ENCODE measurements around the gene SRRM4.

SRRM4 gene

GRCh38 chr12:119176267-119177055, 195.1 kb downstream of the SRRM4 start:
- Histone ChIP-seq H3K4me1 (ENCODE audit: insufficient read depth, poor library complexity, severe bottlenecking) (no peaks in the 10 kb centered on the region), H3K4me3 (ENCODE audit: severe bottlenecking) (no peak overlapping the region), H3K36me3 (ENCODE audit: low read depth) (no peaks in the 10 kb centered on the region), H3K27me3 (ENCODE audit: insufficient read depth, poor library complexity, severe bottlenecking) (no peaks in the 10 kb centered on the region), H3K27ac (ENCODE audit: poor library complexity, severe bottlenecking) (no peak overlapping the region), H3K9me3 (ENCODE audit: severe bottlenecking) (no peaks in the 10 kb centered on the region)
- DNase-seq (ENCODE audit: low spot score), result no peak
- TF ChIP-seq CTCF (IDR thresholded peaks at IDR 0.05; ENCODE audit: poor library complexity, severe bottlenecking), result no peak
- peak; percentile 74 for ATAC-seq (ENCODE audit: low read depth)

- no peaks in the 10 kb centered on the region for H3K27me3 ChIP-seq (ENCODE audit: insufficient read depth, poor library complexity, severe bottlenecking)
- no peaks in the 10 kb centered on the region for H3K9me3 ChIP-seq (ENCODE audit: severe bottlenecking)
- H3K36me3 ChIP-seq (ENCODE audit: low read depth), result no peaks in the 10 kb centered on the region
- H3K4me3 ChIP-seq (ENCODE audit: severe bottlenecking), result no peak overlapping the region
- no peaks in the 10 kb centered on the region for H3K4me1 ChIP-seq (ENCODE audit: insufficient read depth, poor library complexity, severe bottlenecking)
- no peak for TF ChIP-seq CTCF (IDR thresholded peaks at IDR 0.05; ENCODE audit: poor library complexity, severe bottlenecking)
- H3K27ac ChIP-seq (ENCODE audit: poor library complexity, severe bottlenecking), result no peak overlapping the region
- ATAC-seq (ENCODE audit: low read depth), result no peak
- no peak for DNase-seq (ENCODE audit: low spot score)
Observed at GRCh38 chr12:119177056-119177325, 195.7 kb downstream of the SRRM4 start.

GRCh38 chr12:119177724-119178380, 196.5 kb downstream of the SRRM4 start:
- TF ChIP-seq CTCF (IDR thresholded peaks at IDR 0.05; ENCODE audit: poor library complexity, severe bottlenecking), result no peak
- Histone ChIP-seq H3K4me3 (ENCODE audit: severe bottlenecking) (no peak overlapping the region), H3K36me3 (ENCODE audit: low read depth) (no peaks in the 10 kb centered on the region), H3K9me3 (ENCODE audit: severe bottlenecking) (no peaks in the 10 kb centered on the region), H3K27me3 (ENCODE audit: insufficient read depth, poor library complexity, severe bottlenecking) (no peaks in the 10 kb centered on the region), H3K27ac (ENCODE audit: poor library complexity, severe bottlenecking) (no peak overlapping the region), H3K4me1 (ENCODE audit: insufficient read depth, poor library complexity, severe bottlenecking) (no peaks in the 10 kb centered on the region)
- ATAC-seq (ENCODE audit: low read depth) (no peak), DNase-seq (ENCODE audit: low spot score) (no peak)

GRCh38 chr12:119178544-119179334, 197.4 kb downstream of the SRRM4 start, which contains the start of gene HSPB8:
TSS of gene HSPB8 (plus strand) at chr12:119178931. CDS start at chr12:119179313, 382 bp downstream.
- no peak for TF ChIP-seq CTCF (IDR thresholded peaks at IDR 0.05; ENCODE audit: poor library complexity, severe bottlenecking)
- H3K27me3 ChIP-seq (ENCODE audit: insufficient read depth, poor library complexity, severe bottlenecking), result no peaks in the 10 kb centered on the region
- ATAC-seq (ENCODE audit: low read depth), result peak; percentile 80
- no peak within 1 kb of the TSS for H3K4me3 ChIP-seq (ENCODE audit: severe bottlenecking)
- no peaks in the 10 kb centered on the region for H3K4me1 ChIP-seq (ENCODE audit: insufficient read depth, poor library complexity, severe bottlenecking)
- no peaks in the 10 kb centered on the region for H3K9me3 ChIP-seq (ENCODE audit: severe bottlenecking)
- H3K27ac ChIP-seq (ENCODE audit: poor library complexity, severe bottlenecking), result no peak within 1 kb of the TSS
- no peak for DNase-seq (ENCODE audit: low spot score)
- no peaks in the 10 kb centered on the region for H3K36me3 ChIP-seq (ENCODE audit: low read depth)
